Neural progenitor cell (in vitro differentiated cells): ENCODE results near the gene CRK. TPM values are rescaled to one million over a fixed set of nuclear protein-coding genes. Genes with fewer than 3 reads are reported as not detected.

Source experiments
- DNase-seq: peaks from one replicate; pipeline ENCODE4 v3.0.0-alpha.2; 2016; ENCODE audit warnings: low spot score
- H2AFZ ChIP-seq: fragments of 200-600 bp; sonication (generic); replicated peaks from 2 replicates; pipeline ENCODE4 v1.6.1; 2016; ENCODE audit warnings: antibody characterized with exemption
- H3F3A ChIP-seq: fragments of 200-600 bp; sonication (generic); 2 replicates; pipeline ENCODE4 v1.6.1; 2016; ENCODE audit warnings: antibody characterized with exemption, low read depth
- H3K27ac ChIP-seq: fragments of 200-600 bp; sonication (generic); 2 replicates; pipeline ENCODE4 v1.5.1; 2016; ENCODE audit warnings: mild to moderate bottlenecking
- H3K27me3 ChIP-seq: fragments of 200-600 bp; sonication (generic); 2 replicates; pipeline ENCODE4 v1.6.1; 2016; ENCODE audit warnings: mild to moderate bottlenecking, moderate library complexity
- H3K36me3 ChIP-seq: fragments of 200-600 bp; sonication (generic); 2 replicates; pipeline ENCODE4 v1.5.1; 2016
- H3K4me1 ChIP-seq: fragments of 200-600 bp; sonication (generic); 2 replicates; pipeline ENCODE4 v1.6.1; 2016; ENCODE audit warnings: mixed run types
- H3K4me2 ChIP-seq: fragments of 200-600 bp; sonication (generic); 2 replicates; pipeline ENCODE4 v1.6.1; 2016
- H3K4me3 ChIP-seq: fragments of 200-600 bp; sonication (generic); 2 replicates; pipeline ENCODE4 v1.5.1; 2016
- H3K79me2 ChIP-seq: fragments of 200-600 bp; sonication (generic); 2 replicates; pipeline ENCODE4 v1.6.1; 2016; ENCODE audit warnings: low read depth
- H3K9ac ChIP-seq: fragments of 200-600 bp; sonication (generic); 2 replicates; pipeline ENCODE4 v1.6.1; 2016
- H3K9me3 ChIP-seq: fragments of 200-600 bp; sonication (generic); 2 replicates; pipeline ENCODE4 v1.5.1; 2016; ENCODE audit warnings: low read depth
- H4K20me1 ChIP-seq: fragments of 200-600 bp; sonication (generic); 2 replicates; pipeline ENCODE4 v1.6.1; 2016; ENCODE audit warnings: low read depth
- H3K27ac Mint-ChIP-seq: 3 replicates; pipeline ENCODE4 v1.8.0; 2021; ENCODE audit warnings: mixed read lengths
- H3K27me3 Mint-ChIP-seq: 2 replicates; pipeline ENCODE4 v1.8.0; 2022; ENCODE audit warnings: low read depth, mild to moderate bottlenecking, inconsistent platforms, moderate library complexity, mixed read lengths; ENCODE audit not compliant: insufficient read depth
- H3K36me3 Mint-ChIP-seq: 3 replicates; pipeline ENCODE4 v1.8.0; 2021; ENCODE audit warnings: mixed read lengths
- H3K4me1 Mint-ChIP-seq: 3 replicates; pipeline ENCODE4 v1.8.0; 2021; ENCODE audit warnings: mixed read lengths
- H3K4me3 Mint-ChIP-seq: 3 replicates; pipeline ENCODE4 v1.8.0; 2021; ENCODE audit warnings: mild to moderate bottlenecking, moderate library complexity, mixed read lengths
- H3K9me3 Mint-ChIP-seq: 3 replicates; pipeline ENCODE4 v1.8.0; 2020; ENCODE audit warnings: mixed read lengths
- CTCF ChIP-seq: fragments of 200-600 bp; sonication (generic); IDR thresholded peaks from 2 replicates; pipeline ENCODE4 v1.5.1; 2017; ENCODE audit warnings: antibody characterized with exemption, mild to moderate bottlenecking
- EZH2 ChIP-seq: fragments of 200-600 bp; sonication (generic); IDR thresholded peaks from 2 replicates; pipeline ENCODE4 v1.6.1; 2017; ENCODE audit warnings: antibody characterized with exemption, mild to moderate bottlenecking, moderate library complexity
- EZH2phosphoT487 ChIP-seq: fragments of 200-600 bp; sonication (generic); IDR thresholded peaks from 2 replicates; pipeline ENCODE4 v1.6.1; 2017; ENCODE audit warnings: antibody characterized with exemption
- total RNA-seq: library from RNA; depleted of rRNA; stranded (reverse); fragments of >200 nt; gene quantifications from 2 replicates; pipeline ENCODE4 v1.2.3, GENCODE V29; 2015; ENCODE audit warnings: low replicate concordance

CRK gene
- total RNA-seq, 1 donor from 2014 or later, result 59.6 TPM

GRCh38 chr17:1474402-1475189 lies 18.6 kb upstream of the CRK start:
- no peaks in the 10 kb centered on the region for H3K27me3 ChIP-seq
- Mint-ChIP-seq H3K4me3 (no peak overlapping the region), H3K27me3 (peaks cover 5% of the 10 kb centered on the region), H3K9me3 (no peaks in the 10 kb centered on the region), H3K27ac (no peak overlapping the region), H3K36me3 (peaks cover under 1% of the 10 kb centered on the region), H3K4me1 (peaks cover 22% of the 10 kb centered on the region)
- no peak for TF ChIP-seq EZH2
- no peak for TF ChIP-seq EZH2phosphoT487
- TF ChIP-seq CTCF, result no peak
- peaks cover 4% of the 10 kb centered on the region for H3K4me1 ChIP-seq
- H3K9ac ChIP-seq, result no peak overlapping the region
- no peak overlapping the region for H3K4me2 ChIP-seq
- no peak overlapping the region for H2AFZ ChIP-seq
- H3K4me3 ChIP-seq, result no peak overlapping the region
- no peaks in the 10 kb centered on the region for H3K36me3 ChIP-seq
- no peaks in the 10 kb centered on the region for H4K20me1 ChIP-seq
- no peaks in the 10 kb centered on the region for H3K9me3 ChIP-seq
- H3F3A ChIP-seq, result peaks cover 1% of the 10 kb centered on the region
- H3K27ac ChIP-seq, result no peak overlapping the region
- no peaks in the 10 kb centered on the region for H3K79me2 ChIP-seq
- no peak for DNase-seq

GRCh38 chr17:1473841-1474240 lies 17.8 kb upstream of the CRK start:
- peaks cover 7% of the 10 kb centered on the region for H4K20me1 ChIP-seq
- no peaks in the 10 kb centered on the region for H3K9me3 Mint-ChIP-seq
- H3K27ac ChIP-seq, result no peak overlapping the region
- H3K27me3 ChIP-seq, result no peaks in the 10 kb centered on the region
- no peak overlapping the region for H3K9ac ChIP-seq
- H3K4me3 Mint-ChIP-seq, result no peak overlapping the region
- TF ChIP-seq EZH2 (no peak), EZH2phosphoT487 (no peak), CTCF (no peak)
- peaks cover 7% of the 10 kb centered on the region for H3K36me3 Mint-ChIP-seq
- no peaks in the 10 kb centered on the region for H3K36me3 ChIP-seq
- peaks cover 4% of the 10 kb centered on the region for H3K4me1 ChIP-seq
- H3K4me2 ChIP-seq, result no peak overlapping the region
- no peaks in the 10 kb centered on the region for H3K79me2 ChIP-seq
- no peak overlapping the region for H3K4me3 ChIP-seq
- DNase-seq, result no peak
- H3K4me1 Mint-ChIP-seq, result peaks cover 30% of the 10 kb centered on the region
- peaks cover 4% of the 10 kb centered on the region for H3F3A ChIP-seq
- H2AFZ ChIP-seq, result no peak overlapping the region
- peaks cover 8% of the 10 kb centered on the region for H3K27me3 Mint-ChIP-seq
- no peak overlapping the region for H3K27ac Mint-ChIP-seq
- no peaks in the 10 kb centered on the region for H3K9me3 ChIP-seq

- H3K36me3 Mint-ChIP-seq, result peaks cover 7% of the 10 kb centered on the region
- no peaks in the 10 kb centered on the region for H3K9me3 Mint-ChIP-seq
- Histone ChIP-seq H3K27ac (no peak overlapping the region), H3K4me2 (no peak overlapping the region), H2AFZ (no peak overlapping the region), H3F3A (peaks cover 8% of the 10 kb centered on the region), H3K36me3 (no peaks in the 10 kb centered on the region), H3K4me1 (peaks cover 4% of the 10 kb centered on the region), H3K4me3 (no peak overlapping the region), H3K9ac (no peak overlapping the region), H3K9me3 (no peaks in the 10 kb centered on the region), H3K79me2 (no peaks in the 10 kb centered on the region), H3K27me3 (no peaks in the 10 kb centered on the region), H4K20me1 (peaks cover 10% of the 10 kb centered on the region)
- no peak overlapping the region for H3K4me3 Mint-ChIP-seq
- H3K4me1 Mint-ChIP-seq, result peaks cover 32% of the 10 kb centered on the region
- no peak overlapping the region for H3K27ac Mint-ChIP-seq
- peaks cover 9% of the 10 kb centered on the region for H3K27me3 Mint-ChIP-seq
- TF ChIP-seq CTCF, result no peak
- DNase-seq, result no peak
Measured at GRCh38 chr17:1473170-1473569, 17.1 kb upstream of the CRK start.
